GM12878 (cell line): ENCODE data around the gene BCKDHB. TPM values are rescaled to one million over a fixed set of nuclear protein-coding genes. Genes with fewer than 3 reads are reported as not detected.
A peak's percentile ranks its signal among the peaks of the same experiment; 100 is the strongest.
"Not testable (repeated sequence)": the region's sequence is repeated elsewhere in the genome, so short reads cannot be mapped to it uniquely, and the experiment has no call there.

Source experiments
- ATAC-seq: fragments of 200-7000 bp; cut with Tn5 transposase; 3 replicates; pipeline ENCODE4 v1.9.1; 2020; ENCODE audit warnings: mild to moderate bottlenecking, moderate library complexity
- BruUV-seq: library from RNA; stranded (reverse); fragments of 400-500 nt; replicated peaks from 2 replicates; lab custom pipeline; 2021; lab: Mats Ljungman, UMichigan
- CTCF ChIA-PET: fragments of 300-600 bp; sonication (Branson Sonifier 250); formaldehyde crosslinking; extraction: SDS; loops from one replicate; lab custom pipeline; 2021; ENCODE audit warnings: inconsistent platforms; lab: Yijun Ruan, JAX
- POLR2A ChIA-PET: fragments of 350-600 bp; formaldehyde crosslinking; extraction: SDS; loops from one replicate; lab custom pipeline; 2021; ENCODE audit warnings: inconsistent platforms; lab: Charles Lee
- RAD21 ChIA-PET: fragments of 300-600 bp; sonication (Branson Sonifier 250); formaldehyde crosslinking; loops from one replicate; lab custom pipeline; 2023; ENCODE audit warnings: antibody characterized with exemption; ENCODE audit not compliant: unreplicated experiment; lab: Charles Lee
- SMC1A ChIA-PET: fragments of 300-600 bp; sonication (Branson Sonifier 250); formaldehyde crosslinking; loops from one replicate; lab custom pipeline; 2023; ENCODE audit not compliant: unreplicated experiment, uncharacterized antibody; lab: Charles Lee
- DNase-seq: peaks from one replicate; pipeline ENCODE4 v3.0.0-alpha.2; 2011; ENCODE audit warnings: low read depth, low spot score
- FAIRE-seq: peaks from 3 replicates; lab custom pipeline; 2011; peaks lifted over from hg19 to GRCh38; lab: Jason Lieb, UNC
- H2AFZ ChIP-seq: 2 replicates; pipeline ENCODE4 v1.6.0; 2011; ENCODE audit warnings: low read depth, low read length, control low read depth; ENCODE audit not compliant: control insufficient read depth
- H3K27ac ChIP-seq: 2 replicates; pipeline ENCODE4 v1.5.1; 2011; ENCODE audit warnings: control low read depth; ENCODE audit not compliant: control insufficient read depth, insufficient read depth
- H3K27me3 ChIP-seq, 2 experiments: replicated peaks in 1 of 2; 2 replicates each; pipeline versions ENCODE4 v1.6.0 to v1.6.1; 2011; ENCODE audit warnings: low read length in 1 of 2; ENCODE audit not compliant: control insufficient read depth in 2 of 2, insufficient read depth in 2 of 2
- H3K36me3 ChIP-seq, 2 experiments: 2 replicates each; pipeline ENCODE4 v1.5.1; 2011; ENCODE audit warnings: low read length in 1 of 2; ENCODE audit not compliant: control insufficient read depth in 2 of 2, insufficient read depth in 2 of 2
- H3K4me1 ChIP-seq: 2 replicates; pipeline ENCODE4 v1.6.1; 2011; ENCODE audit warnings: mild to moderate bottlenecking, low read length, moderate library complexity, mixed read lengths; ENCODE audit not compliant: control insufficient read depth, insufficient read depth
- H3K4me2 ChIP-seq: 2 replicates; pipeline ENCODE4 v1.6.0; 2011; ENCODE audit warnings: control low read depth; ENCODE audit not compliant: control insufficient read depth, insufficient read depth
- H3K4me3 ChIP-seq: fragments of 200-600 bp; sonication (generic); 2 replicates; pipeline ENCODE4 v1.5.1; 2016
- H3K79me2 ChIP-seq: 2 replicates; pipeline ENCODE4 v1.6.0; 2011; ENCODE audit warnings: low read length; ENCODE audit not compliant: control insufficient read depth, insufficient read depth
- H3K9ac ChIP-seq: 2 replicates; pipeline ENCODE4 v1.8.0; 2011; ENCODE audit warnings: low read length, control low read depth, mixed read lengths; ENCODE audit not compliant: control insufficient read depth, insufficient read depth
- H3K9me3 ChIP-seq: replicated peaks from 3 replicates; pipeline ENCODE4 v1.5.1; 2011; ENCODE audit warnings: mild to moderate bottlenecking, low read length; ENCODE audit not compliant: control insufficient read depth, insufficient read depth
- H4K20me1 ChIP-seq: 2 replicates; pipeline ENCODE4 v1.6.0; 2011; ENCODE audit not compliant: control insufficient read depth, insufficient read depth
- BCLAF1 ChIP-seq: fragments of 450-650 bp; IDR thresholded peaks from 2 replicates; pipeline ENCODE4 v1.6.1; 2017; ENCODE audit warnings: antibody characterized with exemption, mild to moderate bottlenecking, moderate library complexity
- CBX3 ChIP-seq: fragments of 200-600 bp; sonication (generic); IDR thresholded peaks from 2 replicates; pipeline ENCODE4 v1.6.1; 2016; ENCODE audit warnings: low read depth, borderline replicate concordance
- DPF2 ChIP-seq: fragments of 450-650 bp; IDR thresholded peaks from 2 replicates; pipeline ENCODE4 v1.6.1; 2017; ENCODE audit warnings: mild to moderate bottlenecking
- IKZF2 ChIP-seq, 2 experiments: fragments of 450-650 bp; IDR thresholded peaks; 2 replicates each; pipeline ENCODE4 v1.6.1; 2017; ENCODE audit warnings: mild to moderate bottlenecking in 2 of 2, moderate library complexity in 2 of 2
- JUNB ChIP-seq: IDR thresholded peaks from 2 replicates; pipeline ENCODE4 v1.6.1; 2016; ENCODE audit warnings: antibody characterized with exemption, mild to moderate bottlenecking
- NR2F1 ChIP-seq: fragments of 450-650 bp; conservative IDR thresholded peaks from 2 replicates; pipeline ENCODE4 v1.6.1; 2017; ENCODE audit warnings: mild to moderate bottlenecking
- RUNX3 ChIP-seq: IDR thresholded peaks from 2 replicates; pipeline ENCODE4 v1.6.1; 2012; ENCODE audit warnings: low read length, inconsistent platforms
- ZBTB11 ChIP-seq: fragments of 450-650 bp; formaldehyde crosslinking; IDR thresholded peaks from 2 replicates; pipeline ENCODE4 v1.5.0; 2022; ENCODE audit warnings: mild to moderate bottlenecking, missing genetic modification characterization
- WGBS: methylation state at CpG from one replicate; pipeline ENCODE4 v1.1.6; 2016; ENCODE audit warnings: low lambda C conversion rate; ENCODE audit not compliant: insufficient replicate concordance, insufficient coverage; ENCODE audit errors: missing lambda C conversion rate; 5-methylcytosine and 5-hydroxymethylcytosine counted together
- in situ Hi-C: fragments of 300-500 bp; cut with MboI; formaldehyde crosslinking; loops from 9 replicates; pipeline ENCODE4 v1.14.3; 2018; ENCODE audit warnings: mixed read lengths
- intact Hi-C: fragments of 100-400 bp; cut with micrococcal nuclease; formaldehyde crosslinking; loops from one replicate; pipeline ENCODE4 v1.14.2; 2022; ENCODE audit not compliant: unreplicated experiment
- polyA plus RNA-seq, 11 experiments: library from polyadenylated mRNA; depleted of rRNA in 4 of 11; unstranded in 6 of 11; stranded (reverse) in 5 of 11; fragments of >200 nt; fragmentation: Nextera tagmentation in 4 of 11; fragmentation: Illumina TruSeq in 1 of 11; extraction: Ambion mirVana in 4 of 11; extraction: Trizol in 1 of 11; gene quantifications; 1 replicate in 1 of 11; 2 replicates in 10 of 11; pipeline versions ENCODE4 v1.2.1 to v1.2.3, GENCODE V29; 2011 to 2016; ENCODE audit warnings: inconsistent platforms in 2 of 11, missing spikeins in 2 of 11, low read depth in 1 of 11
- total RNA-seq, 4 experiments: library from RNA; depleted of rRNA in 3 of 4; stranded (reverse); fragments of >200 nt in 3 of 4; fragmentation: Illumina TruSeq in 1 of 4; extraction: Trizol in 1 of 4; gene quantifications; 2 replicates each; pipeline versions ENCODE4 v1.2.1 to v1.2.3, GENCODE V29; 2013 to 2021

The BCKDHB gene
- total and polyA plus RNA-seq, 10 of the 15 experiments (the other 5 are each of a cell fraction or from before 2014, with no cell fraction given): 12.9 to 57.1 (median 25.3) TPM

GRCh38 chr6:80211286-80211685 is 104.8 kb downstream of the BCKDHB start:
- H3K4me3 ChIP-seq: no peak overlapping the region
- no peaks in the 10 kb centered on the region for H3K36me3 ChIP-seq
- TF ChIP-seq CBX3: no peak
- 0 out of 2 replicates have a peak, but pooled peaks have one; percentile 20 for TF ChIP-seq DPF2
- TF ChIP-seq JUNB: peak; percentile 62
- 0 out of 2 replicates have a peak, but pooled peaks have one; percentile 10 for TF ChIP-seq RUNX3
- no peak for TF ChIP-seq ZBTB11
- 0 out of 4 replicates have a peak, but pooled peaks of 1 of the 2 experiments have one; percentile 18 for TF ChIP-seq IKZF2 (IDR thresholded peaks at IDR 0.05)
- peak; percentile 58; the same call in 1 of the 2 replicates for TF ChIP-seq NR2F1
- TF ChIP-seq BCLAF1: no peak
- ATAC-seq (peak; percentile 46), FAIRE-seq (peak; percentile 13), DNase-seq (no peak)
- in situ Hi-C loops: loop anchor here (25.0 kb wide), 1 partner anchor 1801 kb away; no protein-coding TSS in a partner anchor
- ChIA-PET RAD21 (interaction anchor here (0.8 kb wide), 1 partner anchor 60 kb away, joined by 4 read pairs; no protein-coding TSS in a partner anchor), POLR2A (no interaction called here), CTCF (interaction anchor here (0.6 to 1.0 kb wide), 2 partner anchors 16 to 41 kb away, joined by 3 to 4 read pairs; no protein-coding TSS in a partner anchor), SMC1A (interaction anchor here (1.0 to 1.2 kb wide), 3 partner anchors 19 to 52 kb away, joined by 3 to 6 read pairs (median 4); no protein-coding TSS in a partner anchor)
- H3K4me1 ChIP-seq: peaks cover 3% of the 10 kb centered on the region
- no TSS peak for BruUV-seq
- WGBS: 66% methylated on average over 3 of the region's 3 CpGs
- H3K79me2 ChIP-seq: no peaks in the 10 kb centered on the region
- intact Hi-C loops: loop anchor here (5.0 to 10.0 kb wide), 7 partner anchors 126 to 1794 kb away; partner anchors contain the start of gene TENT5A
- H3K27me3 ChIP-seq: no peaks in the 10 kb centered on the region
- no peaks in the 10 kb centered on the region for H4K20me1 ChIP-seq
- no peaks in the 10 kb centered on the region for H3K9me3 ChIP-seq
- H2AFZ ChIP-seq: no peak overlapping the region
- H3K27ac ChIP-seq: no peak overlapping the region; the same call in 1 of the 2 replicates
- no peak overlapping the region for H3K9ac ChIP-seq
- no peak overlapping the region for H3K4me2 ChIP-seq

- H3K4me2 ChIP-seq, DNase-seq, RAD21 ChIA-PET, BruUV-seq, H3K36me3 ChIP-seq, H3K9ac ChIP-seq, H3K27me3 ChIP-seq, H3K79me2 ChIP-seq, H2AFZ ChIP-seq, ATAC-seq, H3K27ac ChIP-seq, POLR2A ChIA-PET, H4K20me1 ChIP-seq, SMC1A ChIA-PET, H3K9me3 ChIP-seq, H3K4me3 ChIP-seq, FAIRE-seq, H3K4me1 ChIP-seq: not testable (repeated sequence)
- 94% methylated on average over 4 of the region's 4 CpGs for WGBS
- CTCF ChIA-PET: interaction anchor here (0.6 kb wide), 1 partner anchor 41 kb away, joined by 3 read pairs; no protein-coding TSS in a partner anchor
- intact Hi-C loops (loop anchor here (5.0 to 10.0 kb wide), 7 partner anchors 125 to 1793 kb away; partner anchors contain the start of gene TENT5A), in situ Hi-C loops (loop anchor here (25.0 kb wide), 1 partner anchor 1800 kb away; no protein-coding TSS in a partner anchor)
Observed at GRCh38 chr6:80211890-80212289, 105.4 kb downstream of the BCKDHB start.
